ENCODE measurements around the gene EP400.

The EP400 gene

GRCh38 chr12:131963381-131963780 is 13.6 kb downstream of the EP400 start:
- ChIA-PET POLR2A (ENCODE audit: low non-redundant PET) (no interaction called here), CTCF (interaction anchor here (0.7 kb wide), 1 partner anchor 14 kb away, joined by 3 read pairs; no protein-coding TSS in a partner anchor)
- no peak for DNase-seq (ENCODE audit: low spot score)
- H3K27ac ChIP-seq, result no peak overlapping the region
- TF ChIP-seq, protein P1, sequence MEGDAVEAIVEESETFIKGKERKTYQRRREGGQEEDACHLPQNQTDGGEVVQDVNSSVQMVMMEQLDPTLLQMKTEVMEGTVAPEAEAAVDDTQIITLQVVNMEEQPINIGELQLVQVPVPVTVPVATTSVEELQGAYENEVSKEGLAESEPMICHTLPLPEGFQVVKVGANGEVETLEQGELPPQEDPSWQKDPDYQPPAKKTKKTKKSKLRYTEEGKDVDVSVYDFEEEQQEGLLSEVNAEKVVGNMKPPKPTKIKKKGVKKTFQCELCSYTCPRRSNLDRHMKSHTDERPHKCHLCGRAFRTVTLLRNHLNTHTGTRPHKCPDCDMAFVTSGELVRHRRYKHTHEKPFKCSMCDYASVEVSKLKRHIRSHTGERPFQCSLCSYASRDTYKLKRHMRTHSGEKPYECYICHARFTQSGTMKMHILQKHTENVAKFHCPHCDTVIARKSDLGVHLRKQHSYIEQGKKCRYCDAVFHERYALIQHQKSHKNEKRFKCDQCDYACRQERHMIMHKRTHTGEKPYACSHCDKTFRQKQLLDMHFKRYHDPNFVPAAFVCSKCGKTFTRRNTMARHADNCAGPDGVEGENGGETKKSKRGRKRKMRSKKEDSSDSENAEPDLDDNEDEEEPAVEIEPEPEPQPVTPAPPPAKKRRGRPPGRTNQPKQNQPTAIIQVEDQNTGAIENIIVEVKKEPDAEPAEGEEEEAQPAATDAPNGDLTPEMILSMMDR (conservative IDR thresholded peaks at IDR 0.05; ENCODE audit: low read depth), result no peak

- ChIA-PET POLR2A (ENCODE audit: low non-redundant PET) (no interaction called here), CTCF (no interaction called here)
- DNase-seq (ENCODE audit: low spot score), result no peak
- H3K27ac ChIP-seq, result no peak overlapping the region
- TF ChIP-seq, protein P1 (conservative IDR thresholded peaks at IDR 0.05; ENCODE audit: low read depth), result no peak
Measured at GRCh38 chr12:131965073-131965472, 15.3 kb downstream of the EP400 start.

- no peak overlapping the region for H3K27ac ChIP-seq
- POLR2A ChIA-PET (ENCODE audit: low non-redundant PET), result no interaction called here
- TF ChIP-seq, protein P1 (conservative IDR thresholded peaks at IDR 0.05; ENCODE audit: low read depth), result no peak
- DNase-seq (ENCODE audit: low spot score), result no peak
- CTCF ChIA-PET, result interaction anchor here (0.6 kb wide), 1 partner anchor 9 kb away, joined by 3 read pairs; no protein-coding TSS in a partner anchor
Measured at GRCh38 chr12:131971226-131971625, 21.5 kb downstream of the EP400 start.

GRCh38 chr12:131975228-131975627 is 25.5 kb downstream of the EP400 start:
- POLR2A ChIA-PET (ENCODE audit: low non-redundant PET), result no interaction called here
- TF ChIP-seq, protein P1 (conservative IDR thresholded peaks at IDR 0.05; ENCODE audit: low read depth), result no peak
- no peak overlapping the region; the same call in 1 of the 2 replicates for H3K27ac ChIP-seq
- no peak for DNase-seq (ENCODE audit: low spot score)
- CTCF ChIA-PET, result no interaction called here

DNA sequence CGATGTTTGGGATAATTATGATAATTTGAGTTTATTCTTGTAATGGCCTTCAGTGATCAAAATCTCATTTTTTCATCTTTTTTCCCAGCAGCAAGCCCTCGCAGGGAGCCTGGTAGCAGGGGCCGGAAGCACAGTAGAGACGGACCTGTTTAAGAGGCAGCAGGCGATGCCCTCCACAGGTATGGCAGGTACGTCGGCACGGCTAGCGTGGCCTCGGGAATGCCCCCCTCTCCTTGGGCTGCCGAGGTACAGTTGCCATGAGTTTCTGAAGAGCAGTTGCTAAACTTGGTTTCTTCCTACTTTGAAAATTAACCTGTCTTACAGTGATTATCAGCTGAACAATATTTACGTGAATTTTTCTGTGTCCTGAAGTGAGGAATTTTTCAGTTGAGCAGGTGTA is 29.9 kb downstream of the EP400 start:
- POLR2A ChIA-PET (ENCODE audit: low non-redundant PET), result no interaction called here
- no peak for DNase-seq (ENCODE audit: low spot score)
- TF ChIP-seq, protein P1 (conservative IDR thresholded peaks at IDR 0.05; ENCODE audit: low read depth), result no peak
- no peak overlapping the region for H3K27ac ChIP-seq
- CTCF ChIA-PET, result interaction anchor here (0.6 kb wide), 1 partner anchor 9 kb away, joined by 3 read pairs; no protein-coding TSS in a partner anchor

DNA sequence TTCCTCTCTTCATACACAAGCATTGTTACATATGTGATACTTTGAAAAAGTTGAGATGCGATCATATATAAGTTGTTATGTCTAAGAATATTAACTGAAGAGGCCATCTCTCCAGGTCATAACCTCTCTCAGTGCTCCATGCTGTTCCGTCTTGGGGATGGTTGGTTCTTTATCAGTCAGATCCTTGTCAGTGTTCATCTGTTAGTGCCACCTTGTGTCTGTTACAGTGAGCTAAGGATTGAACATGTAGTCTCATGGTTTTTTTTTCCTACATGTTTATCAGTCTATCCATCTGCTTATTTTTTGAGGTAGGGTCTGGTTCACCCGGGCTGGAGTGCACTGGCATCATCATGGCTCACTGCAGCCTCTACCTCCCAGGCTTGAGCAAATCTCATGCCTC is 30.5 kb downstream of the EP400 start:
- CTCF ChIA-PET, result interaction anchor here (0.6 kb wide), 2 partner anchors 9 to 72 kb away, joined by 3 to 6 read pairs; no protein-coding TSS in a partner anchor
- DNase-seq (ENCODE audit: low spot score), result no peak
- TF ChIP-seq, protein P1 (conservative IDR thresholded peaks at IDR 0.05; ENCODE audit: low read depth), result no peak
- H3K27ac ChIP-seq, result no peak overlapping the region
- POLR2A ChIA-PET (ENCODE audit: low non-redundant PET), result no interaction called here

Measured in RWPE1 (cell line).